PFSK-1 (cell line): ENCODE results near the gene SERPINB8.

Experiments used
- POLR2AphosphoS5 ChIP-seq: IDR thresholded peaks from 2 replicates; pipeline ENCODE4 v1.6.1; 2012; ENCODE audit warnings: low read depth, mild to moderate bottlenecking, control low read depth, low read length, moderate library complexity
- SIN3A ChIP-seq: IDR thresholded peaks from 2 replicates; pipeline ENCODE4 v1.6.1; 2012; ENCODE audit warnings: mild to moderate bottlenecking, low read length, moderate library complexity, borderline replicate concordance; ENCODE audit not compliant: insufficient read depth
- TAF1 ChIP-seq: IDR thresholded peaks from 2 replicates; pipeline ENCODE4 v1.6.1; 2012; ENCODE audit warnings: low read length, control low read depth, borderline replicate concordance; ENCODE audit not compliant: insufficient read depth
- TF ChIP-seq, protein P1 (sequence below), 2 experiments: IDR thresholded peaks; 2 replicates each; pipeline versions ENCODE4 v1.6.1 to v1.8.0; 2011 to 2012; ENCODE audit warnings: low read depth in 2 of 2, low read length in 2 of 2, control low read depth in 1 of 2, inconsistent platforms in 1 of 2, mild to moderate bottlenecking in 1 of 2, moderate library complexity in 1 of 2; ENCODE audit not compliant: insufficient read depth in 1 of 2

DNA sequence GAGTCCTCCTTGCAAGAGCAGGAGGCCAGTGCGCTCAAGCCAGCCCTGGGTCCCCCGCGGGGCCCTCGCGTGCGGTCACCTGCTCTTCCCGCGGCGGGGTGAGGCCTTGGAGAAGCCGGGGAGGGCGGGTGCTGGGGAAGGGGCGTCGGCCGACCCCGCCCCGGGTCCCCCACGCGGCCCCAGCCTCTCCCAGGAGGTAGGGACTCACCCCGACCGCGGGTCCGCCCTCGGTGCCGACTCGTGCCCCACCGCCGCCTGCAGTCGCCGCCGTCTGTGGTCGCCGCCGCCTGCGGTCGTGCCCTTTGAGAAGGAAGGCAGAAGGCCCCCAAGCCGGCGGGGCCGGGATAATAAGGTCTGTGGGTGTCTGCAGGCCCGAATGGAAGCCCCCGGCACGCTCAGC is 32.7 kb downstream of the SERPINB8 start:
- TF ChIP-seq TAF1 (no peak), POLR2AphosphoS5 (no peak), SIN3A (no peak)
- TF ChIP-seq, protein P1, sequence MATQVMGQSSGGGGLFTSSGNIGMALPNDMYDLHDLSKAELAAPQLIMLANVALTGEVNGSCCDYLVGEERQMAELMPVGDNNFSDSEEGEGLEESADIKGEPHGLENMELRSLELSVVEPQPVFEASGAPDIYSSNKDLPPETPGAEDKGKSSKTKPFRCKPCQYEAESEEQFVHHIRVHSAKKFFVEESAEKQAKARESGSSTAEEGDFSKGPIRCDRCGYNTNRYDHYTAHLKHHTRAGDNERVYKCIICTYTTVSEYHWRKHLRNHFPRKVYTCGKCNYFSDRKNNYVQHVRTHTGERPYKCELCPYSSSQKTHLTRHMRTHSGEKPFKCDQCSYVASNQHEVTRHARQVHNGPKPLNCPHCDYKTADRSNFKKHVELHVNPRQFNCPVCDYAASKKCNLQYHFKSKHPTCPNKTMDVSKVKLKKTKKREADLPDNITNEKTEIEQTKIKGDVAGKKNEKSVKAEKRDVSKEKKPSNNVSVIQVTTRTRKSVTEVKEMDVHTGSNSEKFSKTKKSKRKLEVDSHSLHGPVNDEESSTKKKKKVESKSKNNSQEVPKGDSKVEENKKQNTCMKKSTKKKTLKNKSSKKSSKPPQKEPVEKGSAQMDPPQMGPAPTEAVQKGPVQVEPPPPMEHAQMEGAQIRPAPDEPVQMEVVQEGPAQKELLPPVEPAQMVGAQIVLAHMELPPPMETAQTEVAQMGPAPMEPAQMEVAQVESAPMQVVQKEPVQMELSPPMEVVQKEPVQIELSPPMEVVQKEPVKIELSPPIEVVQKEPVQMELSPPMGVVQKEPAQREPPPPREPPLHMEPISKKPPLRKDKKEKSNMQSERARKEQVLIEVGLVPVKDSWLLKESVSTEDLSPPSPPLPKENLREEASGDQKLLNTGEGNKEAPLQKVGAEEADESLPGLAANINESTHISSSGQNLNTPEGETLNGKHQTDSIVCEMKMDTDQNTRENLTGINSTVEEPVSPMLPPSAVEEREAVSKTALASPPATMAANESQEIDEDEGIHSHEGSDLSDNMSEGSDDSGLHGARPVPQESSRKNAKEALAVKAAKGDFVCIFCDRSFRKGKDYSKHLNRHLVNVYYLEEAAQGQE (IDR thresholded peaks at IDR 0.05; ENCODE audit: insufficient read depth in 1 of 2, low read depth in 2 of 2, low read length in 2 of 2) = no peak
